ENCODE measurements around the gene PIAS2. TPM values are rescaled to one million over a fixed set of nuclear protein-coding genes. Genes with fewer than 3 reads are reported as not detected.
A peak's percentile ranks its signal among the peaks of the same experiment; 100 is the strongest.

Gene PIAS2
- total and polyA plus RNA-seq, 7 experiments from 2014 or later = 16.3 to 40.6 (median 33.1) TPM

DNA sequence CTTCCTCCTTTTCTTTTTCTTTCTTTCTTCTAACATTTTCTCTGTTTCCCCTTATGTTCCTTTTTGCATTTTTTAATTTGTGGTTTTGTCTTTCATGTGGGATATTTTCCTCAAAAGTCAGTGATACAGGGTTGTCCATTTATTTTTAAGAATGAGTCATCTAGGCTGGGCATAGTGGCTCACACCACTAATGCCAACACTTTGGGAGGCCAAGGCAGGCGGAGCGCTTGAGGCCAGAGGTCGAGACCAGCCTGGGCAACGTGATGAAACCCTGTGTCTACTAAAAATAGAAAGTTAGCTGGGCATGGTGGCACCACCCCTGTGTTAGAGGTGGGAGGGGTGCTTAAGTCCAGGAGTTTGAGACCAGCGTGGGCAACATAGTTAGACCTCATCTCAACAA is 35.9 kb upstream of the PIAS2 start:
- H3K36me3 Mint-ChIP-seq = peaks cover 0 to 3% (median 0%) of the 10 kb centered on the region in 5 donors

DNA sequence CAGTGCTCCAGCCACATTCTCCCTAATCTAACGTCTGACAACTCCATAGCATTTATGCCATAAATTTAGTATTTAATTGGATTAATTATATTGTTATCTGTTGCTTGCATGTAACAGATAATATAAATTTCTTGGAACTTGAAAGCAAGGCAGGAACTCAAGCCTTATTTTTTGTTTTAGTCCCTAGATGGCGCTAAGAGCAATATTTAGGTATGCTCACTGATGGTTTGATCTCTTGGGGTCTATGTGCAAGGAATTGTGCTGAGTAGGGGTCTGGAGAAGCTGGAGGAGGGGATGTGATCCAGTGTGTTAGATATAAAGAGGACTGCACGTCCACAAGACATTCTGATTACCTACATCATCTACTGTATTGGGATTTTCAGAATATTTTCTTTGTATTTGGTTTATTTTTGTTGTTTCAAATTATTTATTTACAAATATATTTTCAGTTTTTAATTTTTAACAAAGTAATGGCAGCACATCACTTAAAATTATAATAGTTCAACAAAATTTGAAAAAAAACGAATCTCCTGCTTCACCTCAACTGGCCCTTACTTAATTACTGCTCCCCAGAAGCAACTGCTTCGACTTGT is 32.9 kb upstream of the PIAS2 start:
- no peak for ATAC-seq
- POLR2A ChIA-PET = no interaction called here
- peaks cover 7 to 24% (median 16%) of the 10 kb centered on the region in 5 donors for H3K27me3 Mint-ChIP-seq
- H3K27ac ChIP-seq (ENCODE audit: low read depth, low read length) = no peak overlapping the region
- H3K36me3 ChIP-seq (ENCODE audit: control insufficient read depth in 2 of 3, insufficient read depth in 3 of 3, low read length in 3 of 3) = no peaks in the 10 kb centered on the region
- H3K4me1 Mint-ChIP-seq = peaks cover 0 to 4% (median 0%) of the 10 kb centered on the region in 7 donors
- H3K27ac Mint-ChIP-seq = no peak overlapping the region
- H3K4me1 ChIP-seq (ENCODE audit: control insufficient read depth in 2 of 2, insufficient read depth in 2 of 2, low read length in 2 of 2) = no peaks in the 10 kb centered on the region
- no peaks in the 10 kb centered on the region for H3K9me3 ChIP-seq (ENCODE audit: control insufficient read depth in 2 of 3, low read length in 3 of 3)
- no peaks in the 10 kb centered on the region for H3K9me3 Mint-ChIP-seq
- peaks cover 0 to 3% of the 10 kb centered on the region in 2 donors for H3K27me3 ChIP-seq (ENCODE audit: control insufficient read depth in 2 of 2, insufficient read depth in 2 of 2, low read length in 2 of 2)
- intact Hi-C loops (cut with micrococcal nuclease) = no loop called here
- H3K36me3 Mint-ChIP-seq = peaks cover 0 to 3% (median 0%) of the 10 kb centered on the region in 5 donors
- no peak for DNase-seq
- CTCF ChIA-PET = no interaction called here
- H3K4me3 ChIP-seq (ENCODE audit: low read length) = no peak overlapping the region
- H3K4me3 Mint-ChIP-seq = no peak overlapping the region

More for the DNA sequence above, 35.9 kb upstream of the PIAS2 start:
- DNase-seq (no peak), ATAC-seq (no peak)
- Mint-ChIP-seq H3K4me3 (no peak overlapping the region), H3K9me3 (no peaks in the 10 kb centered on the region), H3K27me3 (peaks cover 5 to 25% (median 13%) of the 10 kb centered on the region in 5 donors), H3K27ac (peak overlapping the region in 1 of 9 donors; percentile 20), H3K4me1 (peaks cover 0 to 4% (median 0%) of the 10 kb centered on the region in 7 donors)
- Histone ChIP-seq H3K4me1 (ENCODE audit: control insufficient read depth in 2 of 2, insufficient read depth in 2 of 2, low read length in 2 of 2) (no peaks in the 10 kb centered on the region), H3K36me3 (ENCODE audit: control insufficient read depth in 2 of 3, insufficient read depth in 3 of 3, low read length in 3 of 3) (no peaks in the 10 kb centered on the region), H3K9me3 (ENCODE audit: control insufficient read depth in 2 of 3, low read length in 3 of 3) (no peaks in the 10 kb centered on the region), H3K27ac (ENCODE audit: low read depth, low read length) (no peak overlapping the region), H3K4me3 (ENCODE audit: low read length) (no peak overlapping the region), H3K27me3 (ENCODE audit: control insufficient read depth in 2 of 2, insufficient read depth in 2 of 2, low read length in 2 of 2) (peaks cover 0 to 3% of the 10 kb centered on the region in 2 donors)
- intact Hi-C loops (cut with micrococcal nuclease) = no loop called here
- ChIA-PET CTCF (no interaction called here), POLR2A (no interaction called here)

DNA sequence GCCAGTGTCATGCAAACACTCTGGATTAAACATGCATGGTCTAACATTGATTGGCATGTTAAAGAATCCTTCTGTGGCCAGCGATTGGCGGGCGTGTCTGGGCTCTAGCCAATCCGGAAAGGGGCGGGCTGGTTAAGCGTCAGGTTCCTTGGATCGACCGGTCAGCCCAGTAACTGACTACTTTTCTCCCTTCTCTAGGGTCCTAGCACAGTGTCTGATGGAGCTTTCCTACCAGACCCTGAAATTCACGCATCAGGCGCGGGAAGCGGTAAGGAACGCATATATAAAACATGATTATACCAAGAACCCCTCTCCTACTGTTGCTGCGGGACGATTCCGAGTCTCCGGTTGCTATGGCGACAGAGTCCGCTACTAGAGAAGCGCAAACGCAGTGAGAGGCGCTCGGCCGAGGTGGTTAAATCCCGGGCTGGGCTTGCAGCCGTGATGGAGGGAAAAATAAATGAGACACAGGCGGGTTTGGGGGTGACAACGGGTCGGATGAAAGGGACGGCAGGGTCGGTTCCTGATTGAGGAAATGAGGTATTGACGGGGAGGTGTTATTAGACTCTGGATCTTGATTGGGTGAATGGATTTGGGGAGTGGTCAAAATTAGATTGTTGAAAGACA is 29.5 kb upstream of the PIAS2 start:
- Mint-ChIP-seq H3K4me1 (no peaks in the 10 kb centered on the region), H3K36me3 (no peaks in the 10 kb centered on the region), H3K9me3 (no peaks in the 10 kb centered on the region), H3K4me3 (no peak overlapping the region), H3K27ac (no peak overlapping the region), H3K27me3 (peaks cover 13 to 26% (median 17%) of the 10 kb centered on the region in 5 donors)
- Histone ChIP-seq H3K9me3 (ENCODE audit: control insufficient read depth in 2 of 3, low read length in 3 of 3) (no peaks in the 10 kb centered on the region), H3K36me3 (ENCODE audit: control insufficient read depth in 2 of 3, insufficient read depth in 3 of 3, low read length in 3 of 3) (no peaks in the 10 kb centered on the region), H3K27ac (ENCODE audit: low read depth, low read length) (no peak overlapping the region), H3K27me3 (ENCODE audit: control insufficient read depth in 2 of 2, insufficient read depth in 2 of 2, low read length in 2 of 2) (peaks cover 0 to 3% of the 10 kb centered on the region in 2 donors), H3K4me3 (ENCODE audit: low read length) (peak overlapping the region; percentile 74), H3K4me1 (ENCODE audit: control insufficient read depth in 2 of 2, insufficient read depth in 2 of 2, low read length in 2 of 2) (no peaks in the 10 kb centered on the region)
- POLR2A ChIA-PET = no interaction called here
- intact Hi-C loops (cut with micrococcal nuclease) = loop anchor here (1.0 to 2.0 kb wide), 2 partner anchors 29 to 30 kb away; partner anchors contain the start of genes KATNAL2 (in 2 of the 2) and PIAS2 (in 2 of the 2)
- CTCF ChIA-PET = no interaction called here
- DNase-seq = peak; percentile 12 to 64 (median 48)
- peak; percentile 87 for ATAC-seq

DNA sequence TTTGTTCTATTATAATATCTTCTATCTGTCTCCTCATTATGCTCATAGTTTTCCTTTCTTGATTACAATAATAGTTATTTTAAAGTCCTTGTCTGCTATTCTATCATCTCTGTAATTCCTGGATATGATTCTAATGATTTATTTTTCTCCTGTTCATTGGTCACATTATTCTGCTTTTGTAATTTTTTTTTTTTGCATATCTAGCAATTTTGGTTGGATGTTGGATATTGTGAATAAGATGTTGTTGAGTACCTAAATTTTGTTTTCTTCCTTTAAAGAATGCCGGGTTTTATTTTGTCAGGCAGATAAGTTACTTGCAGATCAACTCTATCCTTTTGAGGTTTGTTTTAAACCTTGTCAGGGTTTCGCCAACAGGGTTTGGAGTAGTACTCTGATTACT is 25.3 kb upstream of the PIAS2 start:
- DNase-seq = no peak
- Histone ChIP-seq H3K4me1 (ENCODE audit: control insufficient read depth in 2 of 2, insufficient read depth in 2 of 2, low read length in 2 of 2) (no peaks in the 10 kb centered on the region), H3K36me3 (ENCODE audit: control insufficient read depth in 2 of 3, insufficient read depth in 3 of 3, low read length in 3 of 3) (no peaks in the 10 kb centered on the region), H3K27me3 (ENCODE audit: control insufficient read depth in 2 of 2, insufficient read depth in 2 of 2, low read length in 2 of 2) (no peaks in the 10 kb centered on the region), H3K9me3 (ENCODE audit: control insufficient read depth in 2 of 3, low read length in 3 of 3) (no peaks in the 10 kb centered on the region), H3K27ac (ENCODE audit: low read depth, low read length) (no peak overlapping the region), H3K4me3 (ENCODE audit: low read length) (no peak overlapping the region)
- no peak for ATAC-seq
- H3K27me3 Mint-ChIP-seq = peaks cover 0 to 12% (median 7%) of the 10 kb centered on the region in 5 donors
- intact Hi-C loops (cut with micrococcal nuclease) = no loop called here
- H3K4me1 Mint-ChIP-seq = no peaks in the 10 kb centered on the region
- H3K9me3 Mint-ChIP-seq = no peaks in the 10 kb centered on the region
- POLR2A ChIA-PET = no interaction called here
- CTCF ChIA-PET = no interaction called here
- no peak overlapping the region for H3K27ac Mint-ChIP-seq
- no peaks in the 10 kb centered on the region for H3K36me3 Mint-ChIP-seq
- no peak overlapping the region for H3K4me3 Mint-ChIP-seq

DNA sequence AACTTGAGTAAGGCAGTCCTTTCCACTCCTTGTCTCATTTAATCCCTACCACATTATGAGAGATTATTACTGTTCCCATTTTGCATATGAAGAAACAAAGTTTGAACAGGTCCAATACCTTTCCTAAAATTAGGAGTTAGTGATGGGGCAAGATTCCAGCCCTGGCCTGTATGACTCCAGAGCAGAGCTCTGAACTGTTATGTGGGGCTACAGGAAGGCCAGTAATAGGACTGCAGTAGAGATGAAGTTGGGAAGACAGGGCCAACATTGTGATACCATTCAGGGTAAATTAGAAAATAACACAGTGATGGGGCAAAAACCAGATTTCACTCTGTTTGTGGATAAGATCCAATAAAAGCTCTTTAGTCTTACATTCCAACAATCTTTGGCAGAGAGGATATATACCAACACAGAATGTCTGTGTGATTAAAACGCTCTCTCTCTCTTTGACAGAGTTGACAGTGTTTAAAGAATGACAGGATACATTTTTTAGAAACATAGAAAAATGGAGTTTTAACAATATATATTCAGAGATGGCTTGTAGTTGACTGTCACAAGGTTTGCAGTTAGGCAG is 22.8 kb upstream of the PIAS2 start:
- ATAC-seq (no peak), DNase-seq (no peak)
- H3K4me3 Mint-ChIP-seq = no peak overlapping the region
- H3K9me3 Mint-ChIP-seq = no peaks in the 10 kb centered on the region
- no peaks in the 10 kb centered on the region for H3K27me3 ChIP-seq (ENCODE audit: control insufficient read depth in 2 of 2, insufficient read depth in 2 of 2, low read length in 2 of 2)
- CTCF ChIA-PET = interaction anchor here (0.7 kb wide), 1 partner anchor 612 kb away, joined by 3 read pairs; no protein-coding TSS in a partner anchor
- no peaks in the 10 kb centered on the region for H3K4me1 ChIP-seq (ENCODE audit: control insufficient read depth in 2 of 2, insufficient read depth in 2 of 2, low read length in 2 of 2)
- no peaks in the 10 kb centered on the region for H3K4me1 Mint-ChIP-seq
- H3K36me3 ChIP-seq (ENCODE audit: control insufficient read depth in 2 of 3, insufficient read depth in 3 of 3, low read length in 3 of 3) = no peaks in the 10 kb centered on the region
- no peaks in the 10 kb centered on the region for H3K9me3 ChIP-seq (ENCODE audit: control insufficient read depth in 2 of 3, low read length in 3 of 3)
- POLR2A ChIA-PET = no interaction called here
- H3K27ac Mint-ChIP-seq = no peak overlapping the region
- no peak overlapping the region for H3K27ac ChIP-seq (ENCODE audit: low read depth, low read length)
- no peaks in the 10 kb centered on the region for H3K36me3 Mint-ChIP-seq
- H3K27me3 Mint-ChIP-seq = peaks cover 0 to 11% (median 4%) of the 10 kb centered on the region in 5 donors
- H3K4me3 ChIP-seq (ENCODE audit: low read length) = no peak overlapping the region
- intact Hi-C loops (cut with micrococcal nuclease) = no loop called here

DNA sequence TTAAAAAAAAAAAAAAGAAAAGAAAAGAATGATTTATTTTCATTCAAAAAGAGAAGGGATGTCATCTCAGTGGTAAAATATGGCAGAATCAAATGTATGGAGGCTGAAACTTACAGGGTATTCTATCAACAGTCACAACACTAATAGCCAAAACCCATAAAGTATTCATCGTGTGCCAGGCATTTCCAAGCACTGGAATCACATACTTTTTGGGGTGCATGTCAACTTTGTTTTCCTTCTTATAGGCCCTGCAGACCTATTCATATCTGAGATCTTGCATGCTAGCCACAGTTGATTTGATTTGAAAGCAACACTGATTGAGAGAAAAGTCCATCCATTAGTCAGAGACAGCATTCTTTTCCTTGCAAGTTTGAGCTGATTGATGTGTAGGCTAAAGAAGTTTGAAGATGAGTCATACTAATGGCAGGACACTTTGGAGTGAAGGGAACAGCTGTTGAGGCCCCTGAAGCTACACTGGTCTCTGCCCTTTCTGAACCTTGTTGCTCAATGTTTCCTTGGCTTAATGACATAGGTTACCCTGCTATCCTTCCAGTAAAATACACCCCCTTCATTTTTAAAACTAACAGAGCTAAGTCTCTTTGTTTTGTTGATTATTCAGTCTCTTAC is 22.1 kb upstream of the PIAS2 start:
- no peaks in the 10 kb centered on the region for H3K4me1 Mint-ChIP-seq
- H3K9me3 ChIP-seq (ENCODE audit: control insufficient read depth in 2 of 3, low read length in 3 of 3) = no peaks in the 10 kb centered on the region
- intact Hi-C loops (cut with micrococcal nuclease) = no loop called here
- ChIA-PET POLR2A (no interaction called here), CTCF (interaction anchor here (0.7 kb wide), 1 partner anchor 611 kb away, joined by 3 read pairs; no protein-coding TSS in a partner anchor)
- no peak for ATAC-seq
- no peak overlapping the region for H3K27ac Mint-ChIP-seq
- no peaks in the 10 kb centered on the region for H3K9me3 Mint-ChIP-seq
- no peaks in the 10 kb centered on the region for H3K4me1 ChIP-seq (ENCODE audit: control insufficient read depth in 2 of 2, insufficient read depth in 2 of 2, low read length in 2 of 2)
- H3K4me3 ChIP-seq (ENCODE audit: low read length) = no peak overlapping the region
- H3K27ac ChIP-seq (ENCODE audit: low read depth, low read length) = no peak overlapping the region
- H3K36me3 ChIP-seq (ENCODE audit: control insufficient read depth in 2 of 3, insufficient read depth in 3 of 3, low read length in 3 of 3) = no peaks in the 10 kb centered on the region
- no peak overlapping the region for H3K4me3 Mint-ChIP-seq
- H3K27me3 ChIP-seq (ENCODE audit: control insufficient read depth in 2 of 2, insufficient read depth in 2 of 2, low read length in 2 of 2) = no peaks in the 10 kb centered on the region
- H3K27me3 Mint-ChIP-seq = peaks cover 0 to 10% (median 4%) of the 10 kb centered on the region in 5 donors
- DNase-seq = no peak
- H3K36me3 Mint-ChIP-seq = no peaks in the 10 kb centered on the region
